ENCODE results near the gene CHCHD5. TPM values are rescaled to one million over a fixed set of nuclear protein-coding genes. Genes with fewer than 3 reads are reported as not detected.
"Not testable (repeated sequence)": the region's sequence is repeated elsewhere in the genome, so short reads cannot be mapped to it uniquely, and the experiment has no call there.

Gene CHCHD5
- total and polyA plus RNA-seq, 4 donors = 5.0 to 59.9 (median 21.2) TPM

DNA sequence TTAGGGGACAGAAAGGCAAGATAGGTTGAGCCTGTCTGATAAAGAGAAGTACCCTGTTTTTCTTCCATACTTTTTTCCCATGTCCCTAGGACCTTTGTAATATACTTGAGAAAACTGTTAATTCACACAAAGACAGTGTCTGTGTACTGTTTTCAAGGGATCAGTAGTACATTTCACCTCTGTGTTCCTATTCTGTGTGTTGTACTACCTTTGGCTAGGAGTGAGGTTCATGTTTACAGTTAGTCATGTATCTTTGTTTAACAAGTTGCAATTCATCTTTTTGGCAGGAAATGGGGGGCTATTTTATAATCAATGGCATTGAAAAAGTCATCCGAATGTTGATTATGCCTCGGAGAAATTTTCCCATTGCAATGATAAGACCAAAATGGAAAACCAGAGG, 35.4 kb upstream of the CHCHD5 start:
- no peak for DNase-seq (ENCODE audit: low spot score)
- H3K27me3 ChIP-seq (ENCODE audit: control insufficient read depth in 4 of 4, insufficient read depth in 4 of 4, low read length in 3 of 4) = no peaks in the 10 kb centered on the region
- 60% methylated on average over 2 of the region's 2 CpGs for WGBS
- H3K9me3 ChIP-seq (ENCODE audit: control insufficient read depth in 4 of 4, low read length in 3 of 4) = no peaks in the 10 kb centered on the region
- TF ChIP-seq HNF4A (conservative IDR thresholded peaks at IDR 0.05) (peak; percentile 43 to 66), RXRA (IDR thresholded peaks at IDR 0.05) (peak in 1 of 2 donors; percentile 26), FOXA2 (IDR thresholded peaks at IDR 0.05) (peak; percentile 28), FOXA1 (IDR thresholded peaks at IDR 0.05) (no peak)
- no peak overlapping the region for H3K9ac ChIP-seq (ENCODE audit: low read depth in 1 of 2, low read length in 2 of 2)
- H3K4me3 ChIP-seq (ENCODE audit: low read depth in 1 of 3, low read length in 3 of 3) = no peak overlapping the region
- peaks cover 1 to 13% (median 6%) of the 10 kb centered on the region in 4 donors for H3K4me1 ChIP-seq (ENCODE audit: control insufficient read depth in 4 of 4, insufficient read depth in 4 of 4, low read length in 3 of 4)
- peaks cover 10 to 50% (median 34%) of the 10 kb centered on the region in 4 donors for H3K36me3 ChIP-seq (ENCODE audit: control insufficient read depth in 4 of 4, insufficient read depth in 3 of 4, low read depth in 1 of 4, low read length in 3 of 4)
- no peak overlapping the region for H3K27ac ChIP-seq (ENCODE audit: low read depth in 1 of 2, low read length in 2 of 2)

DNA sequence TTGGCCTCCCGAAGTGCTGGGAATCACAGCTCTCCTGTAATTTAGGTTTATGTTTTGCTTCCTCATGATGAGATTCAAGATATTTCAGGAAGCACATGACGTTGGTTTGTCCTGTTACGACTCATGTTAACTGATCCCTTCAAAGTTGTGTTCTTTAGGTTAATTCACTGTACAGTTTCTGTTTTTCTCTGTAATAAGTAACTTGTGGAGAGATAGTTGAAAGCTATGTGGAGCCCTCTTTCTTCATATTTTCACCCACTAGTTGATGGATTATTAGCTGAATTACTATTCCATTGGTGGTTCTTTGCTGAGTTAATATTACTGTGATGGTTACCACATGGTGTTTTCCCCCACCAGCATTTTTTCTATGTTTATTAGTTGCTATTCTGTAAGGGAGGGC, 18.3 kb upstream of the CHCHD5 start:
- H3K27me3 ChIP-seq (ENCODE audit: control insufficient read depth in 4 of 4, insufficient read depth in 4 of 4, low read length in 3 of 4) = no peaks in the 10 kb centered on the region
- peaks cover 16 to 69% (median 47%) of the 10 kb centered on the region in 4 donors for H3K36me3 ChIP-seq (ENCODE audit: control insufficient read depth in 4 of 4, insufficient read depth in 3 of 4, low read depth in 1 of 4, low read length in 3 of 4)
- H3K9me3 ChIP-seq (ENCODE audit: control insufficient read depth in 4 of 4, low read length in 3 of 4) = no peaks in the 10 kb centered on the region
- H3K27ac ChIP-seq (ENCODE audit: low read depth in 1 of 2, low read length in 2 of 2) = no peak overlapping the region
- no peak overlapping the region for H3K4me3 ChIP-seq (ENCODE audit: low read depth in 1 of 3, low read length in 3 of 3)
- no peak overlapping the region for H3K9ac ChIP-seq (ENCODE audit: low read depth in 1 of 2, low read length in 2 of 2)
- DNase-seq (ENCODE audit: low spot score) = no peak
- TF ChIP-seq, protein P1, sequence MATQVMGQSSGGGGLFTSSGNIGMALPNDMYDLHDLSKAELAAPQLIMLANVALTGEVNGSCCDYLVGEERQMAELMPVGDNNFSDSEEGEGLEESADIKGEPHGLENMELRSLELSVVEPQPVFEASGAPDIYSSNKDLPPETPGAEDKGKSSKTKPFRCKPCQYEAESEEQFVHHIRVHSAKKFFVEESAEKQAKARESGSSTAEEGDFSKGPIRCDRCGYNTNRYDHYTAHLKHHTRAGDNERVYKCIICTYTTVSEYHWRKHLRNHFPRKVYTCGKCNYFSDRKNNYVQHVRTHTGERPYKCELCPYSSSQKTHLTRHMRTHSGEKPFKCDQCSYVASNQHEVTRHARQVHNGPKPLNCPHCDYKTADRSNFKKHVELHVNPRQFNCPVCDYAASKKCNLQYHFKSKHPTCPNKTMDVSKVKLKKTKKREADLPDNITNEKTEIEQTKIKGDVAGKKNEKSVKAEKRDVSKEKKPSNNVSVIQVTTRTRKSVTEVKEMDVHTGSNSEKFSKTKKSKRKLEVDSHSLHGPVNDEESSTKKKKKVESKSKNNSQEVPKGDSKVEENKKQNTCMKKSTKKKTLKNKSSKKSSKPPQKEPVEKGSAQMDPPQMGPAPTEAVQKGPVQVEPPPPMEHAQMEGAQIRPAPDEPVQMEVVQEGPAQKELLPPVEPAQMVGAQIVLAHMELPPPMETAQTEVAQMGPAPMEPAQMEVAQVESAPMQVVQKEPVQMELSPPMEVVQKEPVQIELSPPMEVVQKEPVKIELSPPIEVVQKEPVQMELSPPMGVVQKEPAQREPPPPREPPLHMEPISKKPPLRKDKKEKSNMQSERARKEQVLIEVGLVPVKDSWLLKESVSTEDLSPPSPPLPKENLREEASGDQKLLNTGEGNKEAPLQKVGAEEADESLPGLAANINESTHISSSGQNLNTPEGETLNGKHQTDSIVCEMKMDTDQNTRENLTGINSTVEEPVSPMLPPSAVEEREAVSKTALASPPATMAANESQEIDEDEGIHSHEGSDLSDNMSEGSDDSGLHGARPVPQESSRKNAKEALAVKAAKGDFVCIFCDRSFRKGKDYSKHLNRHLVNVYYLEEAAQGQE (IDR thresholded peaks at IDR 0.05) = no peak
- TF ChIP-seq, protein P2, sequence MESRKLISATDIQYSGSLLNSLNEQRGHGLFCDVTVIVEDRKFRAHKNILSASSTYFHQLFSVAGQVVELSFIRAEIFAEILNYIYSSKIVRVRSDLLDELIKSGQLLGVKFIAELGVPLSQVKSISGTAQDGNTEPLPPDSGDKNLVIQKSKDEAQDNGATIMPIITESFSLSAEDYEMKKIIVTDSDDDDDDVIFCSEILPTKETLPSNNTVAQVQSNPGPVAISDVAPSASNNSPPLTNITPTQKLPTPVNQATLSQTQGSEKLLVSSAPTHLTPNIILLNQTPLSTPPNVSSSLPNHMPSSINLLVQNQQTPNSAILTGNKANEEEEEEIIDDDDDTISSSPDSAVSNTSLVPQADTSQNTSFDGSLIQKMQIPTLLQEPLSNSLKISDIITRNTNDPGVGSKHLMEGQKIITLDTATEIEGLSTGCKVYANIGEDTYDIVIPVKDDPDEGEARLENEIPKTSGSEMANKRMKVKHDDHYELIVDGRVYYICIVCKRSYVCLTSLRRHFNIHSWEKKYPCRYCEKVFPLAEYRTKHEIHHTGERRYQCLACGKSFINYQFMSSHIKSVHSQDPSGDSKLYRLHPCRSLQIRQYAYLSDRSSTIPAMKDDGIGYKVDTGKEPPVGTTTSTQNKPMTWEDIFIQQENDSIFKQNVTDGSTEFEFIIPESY (IDR thresholded peaks at IDR 0.05) = no peak
- TF ChIP-seq FOXA1 (IDR thresholded peaks at IDR 0.05) = no peak
- WGBS = 85% methylated on average over 3 of the region's 3 CpGs
- no peaks in the 10 kb centered on the region for H3K4me1 ChIP-seq (ENCODE audit: control insufficient read depth in 4 of 4, insufficient read depth in 4 of 4, low read length in 3 of 4)

DNA sequence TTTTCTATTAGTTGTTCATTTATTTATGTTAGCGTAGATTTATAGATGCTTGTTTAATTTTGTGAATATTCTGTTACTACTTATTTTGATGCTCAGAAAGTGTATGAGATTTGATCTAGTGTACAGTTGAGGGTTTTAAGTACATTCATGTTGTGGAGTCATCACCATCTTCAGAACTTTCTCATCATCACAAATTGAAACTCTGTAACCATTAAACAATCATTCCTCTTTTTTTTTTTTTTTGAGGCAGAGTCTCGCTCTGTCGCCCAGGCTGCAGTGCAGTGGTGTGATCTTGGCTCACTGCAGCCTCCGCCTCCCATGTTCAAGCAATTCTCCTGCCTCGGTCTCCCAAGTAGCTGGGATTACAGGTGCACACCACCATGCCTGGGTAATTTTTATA, 17.9 kb upstream of the CHCHD5 start:
- not testable (repeated sequence) for H3K9me3 ChIP-seq (ENCODE audit: control insufficient read depth in 4 of 4, low read length in 3 of 4); H3K27ac ChIP-seq (ENCODE audit: low read depth in 1 of 2, low read length in 2 of 2); H3K27me3 ChIP-seq (ENCODE audit: control insufficient read depth in 4 of 4, insufficient read depth in 4 of 4, low read length in 3 of 4); H3K4me1 ChIP-seq (ENCODE audit: control insufficient read depth in 4 of 4, insufficient read depth in 4 of 4, low read length in 3 of 4); DNase-seq (ENCODE audit: low spot score); H3K4me3 ChIP-seq (ENCODE audit: low read depth in 1 of 3, low read length in 3 of 3); H3K9ac ChIP-seq (ENCODE audit: low read depth in 1 of 2, low read length in 2 of 2)
- 98% methylated on average over 5 of the region's 5 CpGs for WGBS
- peaks cover 19 to 69% (median 47%) of the 10 kb centered on the region in 4 donors for H3K36me3 ChIP-seq (ENCODE audit: control insufficient read depth in 4 of 4, insufficient read depth in 3 of 4, low read depth in 1 of 4, low read length in 3 of 4)

DNA sequence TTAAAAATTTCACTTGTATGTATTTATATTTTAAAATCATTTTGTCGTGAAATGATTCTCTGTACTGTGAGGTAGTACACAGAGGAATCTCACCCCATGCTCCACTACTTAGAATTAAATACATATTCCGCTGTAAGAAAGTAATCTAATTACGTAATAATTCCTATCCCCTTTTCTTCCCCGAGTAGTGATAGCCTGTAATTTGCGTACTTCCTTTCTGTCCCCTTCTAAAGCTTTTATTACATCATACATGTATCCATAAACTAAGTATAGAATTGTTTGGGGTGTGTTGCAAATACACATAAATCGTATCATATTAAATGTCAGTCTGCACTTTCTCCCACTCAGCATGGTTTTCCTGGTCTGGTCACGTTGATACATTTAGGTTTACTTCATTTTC, 12.4 kb upstream of the CHCHD5 start:
- H3K4me1 ChIP-seq (ENCODE audit: control insufficient read depth in 4 of 4, insufficient read depth in 4 of 4, low read length in 3 of 4) = no peaks in the 10 kb centered on the region
- TF ChIP-seq, protein P3, sequence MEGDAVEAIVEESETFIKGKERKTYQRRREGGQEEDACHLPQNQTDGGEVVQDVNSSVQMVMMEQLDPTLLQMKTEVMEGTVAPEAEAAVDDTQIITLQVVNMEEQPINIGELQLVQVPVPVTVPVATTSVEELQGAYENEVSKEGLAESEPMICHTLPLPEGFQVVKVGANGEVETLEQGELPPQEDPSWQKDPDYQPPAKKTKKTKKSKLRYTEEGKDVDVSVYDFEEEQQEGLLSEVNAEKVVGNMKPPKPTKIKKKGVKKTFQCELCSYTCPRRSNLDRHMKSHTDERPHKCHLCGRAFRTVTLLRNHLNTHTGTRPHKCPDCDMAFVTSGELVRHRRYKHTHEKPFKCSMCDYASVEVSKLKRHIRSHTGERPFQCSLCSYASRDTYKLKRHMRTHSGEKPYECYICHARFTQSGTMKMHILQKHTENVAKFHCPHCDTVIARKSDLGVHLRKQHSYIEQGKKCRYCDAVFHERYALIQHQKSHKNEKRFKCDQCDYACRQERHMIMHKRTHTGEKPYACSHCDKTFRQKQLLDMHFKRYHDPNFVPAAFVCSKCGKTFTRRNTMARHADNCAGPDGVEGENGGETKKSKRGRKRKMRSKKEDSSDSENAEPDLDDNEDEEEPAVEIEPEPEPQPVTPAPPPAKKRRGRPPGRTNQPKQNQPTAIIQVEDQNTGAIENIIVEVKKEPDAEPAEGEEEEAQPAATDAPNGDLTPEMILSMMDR (IDR thresholded peaks at IDR 0.05; ENCODE audit: low read depth, low read length, missing input control) = no peak
- no peak for TF ChIP-seq JUND (IDR thresholded peaks at IDR 0.05)
- TF ChIP-seq, protein P4, sequence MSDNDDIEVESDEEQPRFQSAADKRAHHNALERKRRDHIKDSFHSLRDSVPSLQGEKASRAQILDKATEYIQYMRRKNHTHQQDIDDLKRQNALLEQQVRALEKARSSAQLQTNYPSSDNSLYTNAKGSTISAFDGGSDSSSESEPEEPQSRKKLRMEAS (IDR thresholded peaks at IDR 0.05) = no peak
- TF ChIP-seq, protein P2 (IDR thresholded peaks at IDR 0.05) = no peak
- no peak for TF ChIP-seq YY1 (IDR thresholded peaks at IDR 0.05)
- no peak for TF ChIP-seq FOXA1 (IDR thresholded peaks at IDR 0.05)
- TF ChIP-seq NR2F2 (IDR thresholded peaks at IDR 0.05) = no peak
- no peak for TF ChIP-seq SP1 (IDR thresholded peaks at IDR 0.05)
- TF ChIP-seq TAF1 (conservative IDR thresholded peaks at IDR 0.05) = no peak
- 88% methylated on average over 7 of the region's 7 CpGs for WGBS
- H3K27ac ChIP-seq (ENCODE audit: low read depth in 1 of 2, low read length in 2 of 2) = no peak overlapping the region
- peaks cover 24 to 78% (median 64%) of the 10 kb centered on the region in 4 donors for H3K36me3 ChIP-seq (ENCODE audit: control insufficient read depth in 4 of 4, insufficient read depth in 3 of 4, low read depth in 1 of 4, low read length in 3 of 4)
- H3K9ac ChIP-seq (ENCODE audit: low read depth in 1 of 2, low read length in 2 of 2) = no peak overlapping the region
- H3K9me3 ChIP-seq (ENCODE audit: control insufficient read depth in 4 of 4, low read length in 3 of 4) = no peaks in the 10 kb centered on the region
- H3K27me3 ChIP-seq (ENCODE audit: control insufficient read depth in 4 of 4, insufficient read depth in 4 of 4, low read length in 3 of 4) = no peaks in the 10 kb centered on the region
- no peak overlapping the region for H3K4me3 ChIP-seq (ENCODE audit: low read depth in 1 of 3, low read length in 3 of 3)
- DNase-seq (ENCODE audit: low spot score) = no peak
